A673 (cell line): ENCODE data around the gene BID.

Experiments used
- EZH2 ChIP-seq: fragments of 200-600 bp; sonication (generic); IDR thresholded peaks from 2 replicates; pipeline ENCODE4 v1.6.1; 2017; ENCODE audit warnings: borderline replicate concordance, low read depth, mild to moderate bottlenecking, mixed read lengths, antibody characterized with exemption, low read length; ENCODE audit not compliant: poor library complexity, severe bottlenecking
- TF ChIP-seq, protein P1 (sequence below): fragments of 300-800, 200-600 bp; sonication (generic); conservative IDR thresholded peaks from 2 replicates; pipeline ENCODE4 v1.5.1; 2017; ENCODE audit warnings: low read depth, mild to moderate bottlenecking, antibody characterized with exemption, low read length, moderate library complexity, mixed read lengths

DNA sequence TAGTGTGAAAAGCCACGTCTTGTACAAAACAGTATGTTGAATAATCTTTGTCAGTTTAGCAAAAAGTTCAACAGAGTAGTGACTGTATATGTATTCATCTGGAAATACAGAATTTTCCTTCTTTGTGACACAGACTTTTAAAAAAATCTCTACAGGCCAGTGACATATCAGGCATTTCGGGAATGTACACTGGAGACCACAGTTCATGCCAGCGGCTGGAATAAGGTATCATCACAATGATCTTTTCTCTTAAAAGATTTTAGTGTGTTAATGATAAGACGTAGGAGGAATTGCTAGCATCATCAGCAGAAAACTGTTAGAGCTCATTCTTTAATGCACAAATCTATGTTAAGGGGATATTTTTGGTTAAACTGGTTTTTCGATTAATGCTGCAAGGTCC, 78.3 kb downstream of the BID start:
- TF ChIP-seq, protein P1, sequence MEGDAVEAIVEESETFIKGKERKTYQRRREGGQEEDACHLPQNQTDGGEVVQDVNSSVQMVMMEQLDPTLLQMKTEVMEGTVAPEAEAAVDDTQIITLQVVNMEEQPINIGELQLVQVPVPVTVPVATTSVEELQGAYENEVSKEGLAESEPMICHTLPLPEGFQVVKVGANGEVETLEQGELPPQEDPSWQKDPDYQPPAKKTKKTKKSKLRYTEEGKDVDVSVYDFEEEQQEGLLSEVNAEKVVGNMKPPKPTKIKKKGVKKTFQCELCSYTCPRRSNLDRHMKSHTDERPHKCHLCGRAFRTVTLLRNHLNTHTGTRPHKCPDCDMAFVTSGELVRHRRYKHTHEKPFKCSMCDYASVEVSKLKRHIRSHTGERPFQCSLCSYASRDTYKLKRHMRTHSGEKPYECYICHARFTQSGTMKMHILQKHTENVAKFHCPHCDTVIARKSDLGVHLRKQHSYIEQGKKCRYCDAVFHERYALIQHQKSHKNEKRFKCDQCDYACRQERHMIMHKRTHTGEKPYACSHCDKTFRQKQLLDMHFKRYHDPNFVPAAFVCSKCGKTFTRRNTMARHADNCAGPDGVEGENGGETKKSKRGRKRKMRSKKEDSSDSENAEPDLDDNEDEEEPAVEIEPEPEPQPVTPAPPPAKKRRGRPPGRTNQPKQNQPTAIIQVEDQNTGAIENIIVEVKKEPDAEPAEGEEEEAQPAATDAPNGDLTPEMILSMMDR = no peak
- no peak for TF ChIP-seq EZH2
